GM21367 (cell line): ENCODE data around the gene RPL18.
A peak's percentile ranks its signal among the peaks of the same experiment; 100 is the strongest.
"Not testable (repeated sequence)": the region's sequence is repeated elsewhere in the genome, so short reads cannot be mapped to it uniquely, and the experiment has no call there.

Experiments
- ATAC-seq: cut with Tn5 transposase; IDR thresholded peaks from one replicate; pipeline ENCODE4 v1.9.1; 2021; ENCODE audit not compliant: unreplicated experiment

The RPL18 gene

GRCh38 chr19:48618916-48619691, at the start of gene RPL18, which contains the start of gene SPHK2:
RPL18 (minus strand) TSS chr19:48619178; CDS start chr19:48619143, 35 bp downstream.
SPHK2 (plus strand) TSS chr19:48619506; CDS start chr19:48620515, 1,009 bp downstream.
- peak; percentile 70 for ATAC-seq

DNA sequence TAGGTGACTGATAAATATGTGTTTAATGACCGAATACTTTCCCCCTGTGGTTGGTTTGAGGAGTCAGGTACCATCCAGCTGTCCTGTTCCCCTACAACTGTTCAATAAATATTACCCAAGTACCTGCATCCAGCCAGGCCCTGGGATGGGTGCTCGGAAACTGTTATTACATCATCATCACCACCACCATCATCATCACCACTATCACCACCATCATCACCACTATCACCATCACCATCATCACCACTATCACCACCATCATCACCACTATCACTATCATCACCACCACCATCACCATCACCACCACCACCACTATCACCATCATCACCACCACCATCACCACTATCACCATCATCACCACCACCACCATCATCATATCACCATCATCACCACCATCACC, 49.8 kb upstream of the RPL18 start:
- ATAC-seq: no peak

GRCh38 chr19:48668332-48668731, 49.4 kb upstream of the RPL18 start:
- no peak for ATAC-seq

- no peak for ATAC-seq
Observed at GRCh38 chr19:48665786-48666185, 46.8 kb upstream of the RPL18 start.

DNA sequence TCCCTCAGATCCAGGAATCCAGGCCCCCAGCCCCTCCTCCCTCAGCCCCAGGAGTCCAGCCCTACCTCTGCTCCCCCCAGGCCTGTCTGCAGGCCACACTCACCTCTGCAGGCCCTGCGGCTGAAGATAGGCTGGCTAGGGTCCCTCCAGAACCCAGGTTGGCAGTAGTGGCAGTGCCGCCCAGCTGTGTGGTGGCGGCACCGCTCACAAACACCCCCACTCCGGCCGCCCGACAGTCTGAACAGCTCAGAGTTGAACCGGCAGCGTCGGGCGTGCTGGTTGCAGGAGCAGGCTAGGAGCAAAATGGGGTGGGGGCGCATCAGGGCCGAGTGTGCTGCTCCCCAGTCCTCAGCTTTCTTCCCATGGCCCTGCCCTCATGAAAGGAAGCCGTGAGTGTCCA, 45.5 kb upstream of the RPL18 start:
- no peak for ATAC-seq

GRCh38 chr19:48663667-48664066, 44.7 kb upstream of the RPL18 start:
- ATAC-seq: no peak

DNA sequence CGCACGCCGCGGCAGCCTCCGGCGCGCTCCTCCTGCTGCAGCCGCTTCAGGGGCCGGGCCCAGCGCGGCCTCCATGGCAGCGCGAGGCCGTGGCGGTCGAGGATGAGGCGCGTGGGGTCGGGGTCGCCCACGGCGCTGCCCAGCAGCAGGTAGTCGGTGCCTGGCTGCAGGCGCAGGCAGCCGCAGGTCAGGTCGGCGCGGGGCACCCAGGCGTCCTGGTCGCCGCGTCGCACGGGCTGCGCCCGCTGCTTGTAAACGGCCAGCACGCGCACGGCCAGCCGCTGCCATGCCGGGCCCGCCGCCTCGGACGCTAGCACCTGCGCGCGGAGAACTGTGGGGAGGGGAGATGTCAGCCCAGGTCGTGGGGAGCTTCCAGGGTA, 42.7 kb upstream of the RPL18 start:
- ATAC-seq: no peak

DNA sequence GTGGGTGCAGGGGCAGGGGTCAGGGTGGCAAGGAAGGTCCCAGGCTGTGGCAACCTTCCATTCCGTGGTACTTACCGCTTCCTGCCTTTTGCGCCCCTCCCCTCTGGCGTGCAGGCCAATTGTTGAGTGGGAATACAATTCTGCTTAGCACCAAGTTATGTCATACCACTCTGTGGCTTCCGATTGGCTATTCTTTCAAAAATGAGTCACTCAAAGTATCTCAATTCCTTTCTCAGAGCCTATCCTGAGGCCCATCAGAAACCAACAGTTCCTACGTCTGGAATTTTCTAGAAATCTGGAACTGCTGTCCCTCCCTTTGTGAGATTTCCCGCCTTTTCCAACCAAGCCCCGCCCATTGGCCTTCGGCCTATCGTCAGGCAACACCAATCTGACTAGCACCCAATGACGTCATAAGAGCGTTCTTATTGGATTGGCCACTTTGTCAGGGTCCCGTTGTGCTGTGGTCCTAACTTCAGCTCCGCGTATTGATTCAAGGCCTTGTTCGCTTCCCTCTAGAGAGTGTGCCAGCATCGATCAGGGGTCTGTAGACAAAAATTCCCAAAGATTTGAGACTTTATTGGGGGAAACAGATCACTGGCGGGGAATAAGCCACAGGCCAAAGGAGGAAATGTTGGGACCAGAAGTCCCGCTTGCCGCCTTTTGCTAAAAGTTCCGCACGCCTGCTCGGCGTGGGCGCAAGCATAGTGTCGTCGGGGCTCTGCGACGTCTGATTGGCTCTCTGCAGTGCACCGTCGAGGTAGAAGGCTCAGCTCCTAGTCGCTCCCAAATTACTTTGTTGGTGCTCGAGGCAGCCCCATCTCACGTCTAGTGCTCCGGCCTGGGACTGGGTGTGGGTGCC, 42.1 kb upstream of the RPL18 start:
- ATAC-seq: peak; percentile 59

DNA sequence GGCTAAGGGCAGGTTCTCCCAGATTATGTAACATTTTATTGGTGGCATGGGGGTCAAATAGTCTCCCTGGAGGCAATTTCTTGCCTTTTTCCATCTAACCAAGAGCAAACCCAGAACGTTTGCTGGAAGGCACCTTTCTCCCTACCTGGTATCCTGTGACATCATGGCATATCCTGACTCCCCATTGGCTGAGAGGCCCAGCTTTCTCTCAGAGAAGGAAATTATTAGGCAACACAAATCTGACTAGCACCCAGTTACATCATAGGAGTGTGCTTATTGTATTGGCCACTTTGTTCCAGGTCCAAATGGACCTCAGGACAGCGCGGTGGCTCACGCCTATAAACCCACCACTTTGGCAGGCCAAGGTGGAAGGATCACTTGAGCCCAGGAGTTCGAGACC, 40.8 kb upstream of the RPL18 start:
- ATAC-seq: no peak

DNA sequence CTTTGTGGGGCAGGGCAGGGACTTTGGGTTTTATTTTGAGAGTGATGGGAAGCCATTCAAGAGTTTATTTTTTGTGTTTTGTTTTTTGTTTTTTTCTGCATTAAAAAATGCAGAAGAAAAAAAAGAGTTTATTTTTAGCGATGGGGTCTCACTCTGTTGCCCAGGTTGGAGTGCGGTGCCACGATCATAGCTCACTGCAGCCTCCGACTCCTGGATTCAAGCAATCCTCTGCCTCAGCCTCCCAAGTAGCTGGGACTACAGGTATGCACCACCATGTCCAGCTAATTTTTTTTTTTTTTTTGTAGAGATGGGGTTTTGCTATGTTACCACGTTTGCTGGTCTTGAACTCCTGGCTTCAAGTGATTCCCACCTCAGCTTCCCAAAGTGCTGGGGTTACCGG, 39.5 kb upstream of the RPL18 start:
- no peak for ATAC-seq

GRCh38 chr19:48657828-48658227, 38.9 kb upstream of the RPL18 start:
- not testable (repeated sequence) for ATAC-seq

DNA sequence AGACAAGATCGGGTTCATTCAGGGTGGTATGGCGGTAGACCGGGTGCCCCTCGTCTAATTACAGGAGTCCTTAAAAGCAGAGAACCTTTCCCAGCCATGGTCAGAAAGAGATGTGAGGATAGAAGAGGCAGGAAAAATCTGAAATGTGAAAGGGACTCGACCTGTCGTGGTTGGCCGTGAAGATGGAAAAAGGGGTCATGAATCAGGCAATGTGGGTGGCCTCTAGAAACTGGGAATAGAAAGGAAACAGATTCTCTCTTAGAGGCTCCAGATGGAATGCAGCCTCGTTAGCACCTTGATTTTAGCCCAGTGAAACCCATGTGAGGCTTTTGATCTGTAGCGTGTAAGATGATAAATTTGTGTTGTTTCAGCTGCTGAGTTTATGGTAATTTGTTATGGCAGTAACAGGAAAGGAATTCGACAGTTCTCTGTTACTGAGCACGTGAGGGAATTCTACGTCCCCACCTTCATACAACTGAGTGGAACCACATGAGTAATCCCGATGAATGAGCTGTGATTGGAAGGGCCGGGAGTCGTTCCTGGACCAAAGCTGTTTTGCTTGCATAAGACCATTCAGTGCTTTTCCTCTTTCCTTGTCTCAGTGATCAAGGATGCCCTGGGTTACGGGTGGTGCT, 38.0 kb upstream of the RPL18 start:
- no peak for ATAC-seq

- no peak for ATAC-seq
Observed at GRCh38 chr19:48654299-48655059, 35.5 kb upstream of the RPL18 start.

DNA sequence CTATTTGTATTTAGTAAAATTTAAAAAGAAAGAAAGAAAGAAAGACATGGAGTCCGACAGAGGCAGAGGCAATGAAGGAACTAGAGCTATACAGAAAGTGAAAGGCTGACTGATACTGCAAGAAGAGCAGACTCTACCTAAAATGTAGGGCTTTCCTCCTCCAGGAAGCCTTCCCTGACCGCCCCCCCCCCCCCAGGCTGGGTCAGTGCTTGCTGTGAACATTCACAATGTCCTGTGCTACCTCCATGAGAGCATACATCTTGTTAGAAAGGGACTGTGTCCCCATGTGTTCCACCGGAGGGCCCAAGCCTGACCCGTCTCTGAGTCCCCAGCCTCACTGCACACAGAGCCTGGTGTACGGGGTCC, 32.7 kb upstream of the RPL18 start:
- no peak for ATAC-seq

DNA sequence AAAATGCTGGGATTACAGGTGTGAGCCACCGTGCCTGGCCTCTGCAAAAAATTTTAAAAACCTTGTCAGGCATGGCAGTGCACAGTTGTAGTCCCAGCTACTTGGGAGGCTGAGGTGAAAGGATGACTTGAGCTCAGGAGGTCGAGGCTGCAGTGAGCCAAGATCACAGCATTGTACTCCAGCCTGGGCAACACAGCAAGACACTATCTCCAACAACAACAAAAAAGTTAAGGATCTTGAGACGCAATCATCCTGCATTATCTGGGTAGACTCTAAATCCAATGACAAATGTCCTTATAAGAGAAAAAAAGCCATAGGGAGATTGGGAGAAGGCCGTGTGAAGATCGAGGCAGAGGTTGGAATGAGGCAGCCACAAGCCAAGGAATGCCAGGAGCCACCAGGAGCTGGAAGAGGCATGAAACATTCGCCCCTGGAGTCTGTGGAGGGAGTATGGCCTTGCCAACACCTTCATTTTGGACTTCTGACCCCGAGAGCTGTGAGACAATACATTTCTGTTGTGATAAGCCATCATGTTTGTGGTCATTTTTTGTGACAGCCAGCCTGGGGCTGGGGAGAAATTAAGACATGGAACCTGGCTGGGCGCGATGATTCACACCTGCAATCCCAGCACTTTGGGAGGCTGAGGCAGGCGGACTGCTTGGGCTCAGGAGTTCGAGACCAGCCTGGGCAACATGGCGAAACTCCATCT, 32.1 kb upstream of the RPL18 start:
- no peak for ATAC-seq

DNA sequence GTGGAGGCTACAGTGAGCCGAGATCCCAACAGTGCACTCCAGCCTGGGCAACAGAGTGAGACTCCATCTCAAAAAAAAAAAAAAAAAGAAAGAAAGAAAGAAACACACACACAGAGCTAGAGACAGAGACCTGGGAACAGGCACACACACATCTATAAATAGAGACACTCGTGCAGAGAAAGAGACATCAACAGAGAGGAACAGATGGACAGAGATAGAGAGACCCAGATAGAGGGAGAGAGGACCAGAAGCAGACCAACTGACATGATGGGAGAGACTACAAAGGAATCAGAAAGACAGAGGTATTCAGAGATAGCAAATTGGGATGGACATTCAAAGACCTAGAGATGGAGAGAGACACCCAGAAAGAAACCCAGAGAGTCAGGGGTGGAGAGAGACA, 29.2 kb upstream of the RPL18 start:
- no peak for ATAC-seq

- no peak for ATAC-seq
Observed at GRCh38 chr19:48646722-48647216, 27.8 kb upstream of the RPL18 start.

DNA sequence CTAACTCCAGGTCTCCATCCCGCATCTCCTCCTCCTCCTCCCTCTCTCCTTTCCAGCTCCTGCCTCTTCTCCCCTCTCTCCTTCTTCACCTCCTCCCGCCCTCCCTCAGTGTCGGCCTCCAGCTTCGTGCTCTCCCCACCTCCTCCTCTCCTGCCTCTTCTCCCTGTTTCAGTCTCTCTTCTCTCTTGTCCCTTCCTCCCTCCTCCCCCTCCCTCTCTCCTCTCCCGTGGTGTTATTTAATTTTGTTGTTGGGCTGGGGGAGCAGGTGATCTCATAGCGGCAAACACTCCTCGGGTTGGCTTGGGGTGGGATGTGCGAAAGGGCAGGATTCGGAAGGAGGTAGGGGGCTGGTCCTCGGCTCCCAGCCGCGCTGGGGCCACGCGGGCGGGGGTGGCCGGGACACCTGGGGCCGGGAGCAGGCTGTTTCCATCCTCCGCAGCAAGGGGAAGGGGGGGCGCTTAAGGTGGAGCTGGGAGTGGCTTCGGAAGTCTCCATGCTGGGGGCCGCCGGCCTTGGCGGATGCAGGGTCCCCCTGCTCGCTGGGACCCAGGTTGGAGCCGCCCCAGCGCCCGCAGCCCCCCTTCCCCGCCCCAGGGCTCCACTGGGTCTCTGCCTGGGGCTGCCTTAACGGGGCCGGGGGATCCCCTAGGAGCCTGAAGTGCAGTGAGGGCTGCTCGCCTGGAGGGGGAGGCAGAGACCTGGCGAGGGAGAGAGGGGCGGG, 27.2 kb upstream of the RPL18 start, which contains the start of gene CA11:
TSS of gene CA11 (minus strand) at position 187 of the 721 bp plus-strand sequence. CDS start 555 bp downstream, outside the sequence.
- ATAC-seq: peak; percentile 62

DNA sequence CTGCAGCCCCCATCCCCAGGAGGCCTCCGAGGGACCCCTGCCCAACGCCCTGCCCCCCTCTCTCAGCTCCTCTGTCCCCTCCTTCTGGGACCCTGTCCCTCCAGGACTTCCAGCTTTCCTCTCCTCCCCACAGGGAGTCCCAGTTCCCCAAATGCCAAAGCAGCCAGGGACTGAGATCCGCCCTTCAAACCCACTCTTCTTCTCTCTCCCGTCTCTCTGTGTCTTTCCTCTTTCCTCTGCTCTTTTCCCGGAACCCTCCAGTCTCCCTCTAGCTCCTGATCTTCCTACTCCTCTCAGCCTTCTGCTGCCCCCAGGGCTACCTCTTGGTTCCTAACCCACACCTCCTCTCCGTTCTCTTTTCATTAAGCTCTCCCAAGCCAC, 26.6 kb upstream of the RPL18 start:
- no peak for ATAC-seq
